Ishikawa (cell line): ENCODE data around the gene ADAP1.
A peak's percentile ranks its signal among the peaks of the same experiment; 100 is the strongest.

Experiments used
- CEBPB ChIP-seq: IDR thresholded peaks from 2 replicates; pipeline ENCODE4 v1.6.1; 2012
- CREB1 ChIP-seq: IDR thresholded peaks from 2 replicates; pipeline ENCODE4 v1.6.1; 2012; ENCODE audit warnings: low read depth
- EGR1 ChIP-seq: IDR thresholded peaks from 2 replicates; pipeline ENCODE4 v1.6.1; 2012
- EP300 ChIP-seq: IDR thresholded peaks from 2 replicates; pipeline ENCODE4 v1.6.1; 2012; ENCODE audit warnings: borderline replicate concordance
- FOXM1 ChIP-seq: IDR thresholded peaks from 2 replicates; pipeline ENCODE4 v1.6.1; 2012; ENCODE audit warnings: low read depth, borderline replicate concordance
- MAX ChIP-seq: IDR thresholded peaks from 2 replicates; pipeline ENCODE4 v1.6.1; 2012
- NFIC ChIP-seq: IDR thresholded peaks from 2 replicates; pipeline ENCODE4 v1.6.1; 2012
- RAD21 ChIP-seq: IDR thresholded peaks from 2 replicates; pipeline ENCODE4 v1.6.1; 2012; ENCODE audit warnings: low read depth
- REST ChIP-seq: IDR thresholded peaks from 2 replicates; pipeline ENCODE4 v1.6.1; 2012; ENCODE audit warnings: low read depth, mild to moderate bottlenecking
- TAF1 ChIP-seq: IDR thresholded peaks from 2 replicates; pipeline ENCODE4 v1.6.1; 2012; ENCODE audit warnings: low read depth, mild to moderate bottlenecking
- TCF12 ChIP-seq: IDR thresholded peaks from 2 replicates; pipeline ENCODE4 v1.6.1; 2012; ENCODE audit warnings: low read depth
- TEAD4 ChIP-seq: IDR thresholded peaks from 2 replicates; pipeline ENCODE4 v1.6.1; 2012
- USF1 ChIP-seq: IDR thresholded peaks from 2 replicates; pipeline ENCODE4 v1.6.1; 2012
- YY1 ChIP-seq: IDR thresholded peaks from 2 replicates; pipeline ENCODE4 v1.6.1; 2012; ENCODE audit warnings: low read depth
- ZBTB7A ChIP-seq: IDR thresholded peaks from 2 replicates; pipeline ENCODE4 v1.6.1; 2012; ENCODE audit warnings: low read depth

The ADAP1 gene

GRCh38 chr7:911791-912480 lies 42.5 kb downstream of the ADAP1 start:
- TF ChIP-seq REST = no peak
- TF ChIP-seq CREB1 = no peak
- TF ChIP-seq FOXM1 = no peak
- TF ChIP-seq RAD21 = no peak
- no peak for TF ChIP-seq ZBTB7A
- no peak for TF ChIP-seq USF1
- TF ChIP-seq MAX = no peak
- TF ChIP-seq NFIC = no peak
- no peak for TF ChIP-seq EP300
- TF ChIP-seq EGR1 = no peak
- TF ChIP-seq TEAD4 = no peak
- TF ChIP-seq TCF12 = no peak
- TF ChIP-seq TAF1 = no peak
- TF ChIP-seq CEBPB = no peak
- no peak for TF ChIP-seq YY1

- no peak for TF ChIP-seq USF1
- no peak for TF ChIP-seq TCF12
- no peak for TF ChIP-seq ZBTB7A
- TF ChIP-seq FOXM1 = no peak
- no peak for TF ChIP-seq CEBPB
- TF ChIP-seq EGR1 = no peak
- TF ChIP-seq EP300 = no peak
- no peak for TF ChIP-seq TAF1
- TF ChIP-seq NFIC = no peak
- TF ChIP-seq CREB1 = no peak
- TF ChIP-seq RAD21 = no peak
- no peak for TF ChIP-seq TEAD4
- no peak for TF ChIP-seq YY1
- TF ChIP-seq REST = no peak
- TF ChIP-seq MAX = no peak
Observed at GRCh38 chr7:910931-911431, 43.5 kb downstream of the ADAP1 start.

GRCh38 chr7:910441-910861 lies 44.0 kb downstream of the ADAP1 start:
- TF ChIP-seq FOXM1 (no peak), ZBTB7A (no peak), CEBPB (no peak), TEAD4 (no peak)

GRCh38 chr7:909358-910329 lies 44.8 kb downstream of the ADAP1 start:
- 0 out of 2 replicates have a peak, but pooled peaks have one; percentile 11 for TF ChIP-seq ZBTB7A
- TF ChIP-seq CEBPB = no peak
- TF ChIP-seq EP300 = no peak
- TF ChIP-seq REST = 0 out of 2 replicates have a peak, but pooled peaks have one; percentile 26
- 0 out of 2 replicates have a peak, but pooled peaks have one; percentile 47 for TF ChIP-seq TCF12
- no peak for TF ChIP-seq EGR1
- no peak for TF ChIP-seq MAX
- peak; percentile 82 for TF ChIP-seq TEAD4
